Gastrocnemius medialis (tissue), 4 donors: ENCODE data around the gene DDX42.

ENCODE experiments used
- POLR2A ChIP-seq, 2 donors: fragments of 450-650 bp; IDR thresholded peaks; one replicate each; pipeline ENCODE4 v1.6.1; 2017; ENCODE audit warnings: antibody characterized with exemption in 2 of 2, mild to moderate bottlenecking in 2 of 2, moderate library complexity in 2 of 2
- TF ChIP-seq, protein P1 (sequence below), 5 experiments: fragments of 450-650 bp in 3 of 5; fragments of 200-600 bp in 2 of 5; sonication (generic) in 2 of 5; IDR thresholded peaks in 4 of 5; conservative IDR thresholded peaks in 1 of 5; 1 replicate in 4 of 5; 2 replicates in 1 of 5; pipeline ENCODE4 v1.5.1; 2016 to 2019; ENCODE audit warnings: antibody characterized with exemption in 5 of 5, mild to moderate bottlenecking in 3 of 5, moderate library complexity in 3 of 5

DNA sequence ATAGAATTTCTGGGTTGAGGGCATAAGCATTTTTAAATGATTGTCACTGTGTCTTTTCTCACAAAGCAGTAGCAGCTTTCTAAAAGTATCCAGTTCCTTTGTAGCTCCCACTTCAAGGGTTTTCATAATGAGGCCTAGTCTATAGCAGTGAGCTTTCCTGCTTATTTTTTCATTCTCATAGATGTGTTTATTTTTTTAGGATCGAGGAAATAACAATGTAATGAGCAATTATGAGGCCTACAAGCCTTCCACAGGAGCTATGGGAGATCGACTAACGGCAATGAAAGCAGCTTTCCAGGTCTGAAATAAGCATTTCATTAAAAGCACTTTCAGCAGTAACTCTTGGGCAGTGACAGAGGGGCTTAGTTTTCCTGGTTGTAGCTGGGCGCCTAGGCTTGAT is 42.7 kb downstream of the DDX42 start:
- TF ChIP-seq, protein P1, sequence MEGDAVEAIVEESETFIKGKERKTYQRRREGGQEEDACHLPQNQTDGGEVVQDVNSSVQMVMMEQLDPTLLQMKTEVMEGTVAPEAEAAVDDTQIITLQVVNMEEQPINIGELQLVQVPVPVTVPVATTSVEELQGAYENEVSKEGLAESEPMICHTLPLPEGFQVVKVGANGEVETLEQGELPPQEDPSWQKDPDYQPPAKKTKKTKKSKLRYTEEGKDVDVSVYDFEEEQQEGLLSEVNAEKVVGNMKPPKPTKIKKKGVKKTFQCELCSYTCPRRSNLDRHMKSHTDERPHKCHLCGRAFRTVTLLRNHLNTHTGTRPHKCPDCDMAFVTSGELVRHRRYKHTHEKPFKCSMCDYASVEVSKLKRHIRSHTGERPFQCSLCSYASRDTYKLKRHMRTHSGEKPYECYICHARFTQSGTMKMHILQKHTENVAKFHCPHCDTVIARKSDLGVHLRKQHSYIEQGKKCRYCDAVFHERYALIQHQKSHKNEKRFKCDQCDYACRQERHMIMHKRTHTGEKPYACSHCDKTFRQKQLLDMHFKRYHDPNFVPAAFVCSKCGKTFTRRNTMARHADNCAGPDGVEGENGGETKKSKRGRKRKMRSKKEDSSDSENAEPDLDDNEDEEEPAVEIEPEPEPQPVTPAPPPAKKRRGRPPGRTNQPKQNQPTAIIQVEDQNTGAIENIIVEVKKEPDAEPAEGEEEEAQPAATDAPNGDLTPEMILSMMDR (IDR thresholded peaks at IDR 0.05 in 4 of 5, conservative IDR thresholded peaks at IDR 0.05 in 1 of 5), result no peak
- no peak for TF ChIP-seq POLR2A (IDR thresholded peaks at IDR 0.05)
